ENCODE results near the gene MDFIC. TPM values are rescaled to one million over a fixed set of nuclear protein-coding genes. Genes with fewer than 3 reads are reported as not detected.

Gene MDFIC
- total and polyA plus RNA-seq, 4 experiments from 2014 or later, result 68.1 to 194 (median 129) TPM

GRCh38 chr7:115044224-115044623 is 122.3 kb downstream of the MDFIC start:
- no peak overlapping the region for H3K4me3 Mint-ChIP-seq
- H3K4me1 ChIP-seq (ENCODE audit: insufficient read depth, low read length), result no peaks in the 10 kb centered on the region
- CTCF ChIA-PET (ENCODE audit: partially characterized antibody), result no interaction called here
- H3K27me3 Mint-ChIP-seq, result no peaks in the 10 kb centered on the region
- H3K27me3 ChIP-seq (ENCODE audit: insufficient read depth, low read length), result no peaks in the 10 kb centered on the region
- DNase-seq, result no peak
- H3K27ac ChIP-seq (ENCODE audit: low read depth, low read length), result no peak overlapping the region
- no peaks in the 10 kb centered on the region for H3K9me3 ChIP-seq (ENCODE audit: control insufficient read depth in 1 of 2, low read length in 2 of 2)
- intact Hi-C loops (cut with micrococcal nuclease), result no loop called here
- no peaks in the 10 kb centered on the region for H3K9me3 Mint-ChIP-seq
- H3K4me3 ChIP-seq (ENCODE audit: low read length in 2 of 2), result no peak overlapping the region
- no peaks in the 10 kb centered on the region for H3K36me3 Mint-ChIP-seq
- peaks cover 0 to 2% (median 0%) of the 10 kb centered on the region in 4 donors for H3K4me1 Mint-ChIP-seq
- H3K36me3 ChIP-seq (ENCODE audit: insufficient read depth, low read length), result no peaks in the 10 kb centered on the region
- no peak overlapping the region for H3K27ac Mint-ChIP-seq
- POLR2A ChIA-PET (ENCODE audit: partially characterized antibody), result no interaction called here

GRCh38 chr7:115047958-115048720 is 126.2 kb downstream of the MDFIC start:
- H3K27ac ChIP-seq (ENCODE audit: low read depth, low read length), result no peak overlapping the region
- CTCF ChIA-PET (ENCODE audit: partially characterized antibody), result no interaction called here

GRCh38 chr7:115052706-115053105 is 130.8 kb downstream of the MDFIC start:
- DNase-seq, result no peak
- no peaks in the 10 kb centered on the region for H3K27me3 ChIP-seq (ENCODE audit: insufficient read depth, low read length)
- H3K27me3 Mint-ChIP-seq, result peaks cover 0 to 2% of the 10 kb centered on the region in 2 donors
- no peak overlapping the region for H3K27ac Mint-ChIP-seq
- no peak overlapping the region for H3K4me3 Mint-ChIP-seq
- H3K4me3 ChIP-seq (ENCODE audit: low read length in 2 of 2), result no peak overlapping the region
- no peaks in the 10 kb centered on the region for H3K4me1 ChIP-seq (ENCODE audit: insufficient read depth, low read length)
- no peaks in the 10 kb centered on the region for H3K36me3 ChIP-seq (ENCODE audit: insufficient read depth, low read length)
- H3K27ac ChIP-seq (ENCODE audit: low read depth, low read length), result no peak overlapping the region
- H3K9me3 Mint-ChIP-seq, result peaks cover 0 to 2% (median 0%) of the 10 kb centered on the region in 8 donors
- ChIA-PET CTCF (ENCODE audit: partially characterized antibody) (no interaction called here), POLR2A (ENCODE audit: partially characterized antibody) (no interaction called here)
- H3K4me1 Mint-ChIP-seq, result peaks cover 0 to 5% (median 0%) of the 10 kb centered on the region in 4 donors
- peaks cover 0 to 3% of the 10 kb centered on the region in 2 donors for H3K36me3 Mint-ChIP-seq
- no peaks in the 10 kb centered on the region for H3K9me3 ChIP-seq (ENCODE audit: control insufficient read depth in 1 of 2, low read length in 2 of 2)
- intact Hi-C loops (cut with micrococcal nuclease), result no loop called here

More at GRCh38 chr7:115047958-115048720, 126.2 kb downstream of the MDFIC start:
- Mint-ChIP-seq H3K36me3 (peaks cover 0 to 3% of the 10 kb centered on the region in 2 donors), H3K27me3 (no peaks in the 10 kb centered on the region), H3K27ac (no peak overlapping the region), H3K9me3 (peaks cover 0 to 2% (median 0%) of the 10 kb centered on the region in 8 donors), H3K4me3 (no peak overlapping the region), H3K4me1 (peaks cover 0 to 2% (median 0%) of the 10 kb centered on the region in 4 donors)
- Histone ChIP-seq H3K27me3 (ENCODE audit: insufficient read depth, low read length) (no peaks in the 10 kb centered on the region), H3K9me3 (ENCODE audit: control insufficient read depth in 1 of 2, low read length in 2 of 2) (no peaks in the 10 kb centered on the region), H3K4me1 (ENCODE audit: insufficient read depth, low read length) (no peaks in the 10 kb centered on the region), H3K4me3 (ENCODE audit: low read length in 2 of 2) (no peak overlapping the region), H3K36me3 (ENCODE audit: insufficient read depth, low read length) (no peaks in the 10 kb centered on the region)
- POLR2A ChIA-PET (ENCODE audit: partially characterized antibody), result no interaction called here
- intact Hi-C loops (cut with micrococcal nuclease), result no loop called here
- no peak for DNase-seq

GRCh38 chr7:115054478-115055065 is 132.7 kb downstream of the MDFIC start:
- Mint-ChIP-seq H3K4me3 (no peak overlapping the region), H3K9me3 (no peaks in the 10 kb centered on the region), H3K4me1 (peaks cover 0 to 5% (median under 1%) of the 10 kb centered on the region in 4 donors), H3K36me3 (peaks cover 0 to 3% of the 10 kb centered on the region in 2 donors), H3K27ac (no peak overlapping the region), H3K27me3 (peaks cover 0 to 2% of the 10 kb centered on the region in 2 donors)
- Histone ChIP-seq H3K27me3 (ENCODE audit: insufficient read depth, low read length) (no peaks in the 10 kb centered on the region), H3K4me3 (ENCODE audit: low read length in 2 of 2) (no peak overlapping the region), H3K27ac (ENCODE audit: low read depth, low read length) (no peak overlapping the region), H3K4me1 (ENCODE audit: insufficient read depth, low read length) (no peaks in the 10 kb centered on the region), H3K36me3 (ENCODE audit: insufficient read depth, low read length) (no peaks in the 10 kb centered on the region), H3K9me3 (ENCODE audit: control insufficient read depth in 1 of 2, low read length in 2 of 2) (no peaks in the 10 kb centered on the region)
- POLR2A ChIA-PET (ENCODE audit: partially characterized antibody), result no interaction called here
- no peak for DNase-seq
- CTCF ChIA-PET (ENCODE audit: partially characterized antibody), result no interaction called here
- intact Hi-C loops (cut with micrococcal nuclease), result no loop called here

- intact Hi-C loops (cut with micrococcal nuclease), result no loop called here
Measured at GRCh38 chr7:115056019-115056418, 134.1 kb downstream of the MDFIC start.

GRCh38 chr7:115058726-115059125 is 136.8 kb downstream of the MDFIC start:
- peaks cover 0 to 2% (median 0%) of the 10 kb centered on the region in 8 donors for H3K9me3 Mint-ChIP-seq
- H3K4me1 Mint-ChIP-seq, result peaks cover 0 to 5% (median under 1%) of the 10 kb centered on the region in 4 donors
- no peak overlapping the region for H3K4me3 Mint-ChIP-seq
- H3K36me3 Mint-ChIP-seq, result no peaks in the 10 kb centered on the region
- Histone ChIP-seq H3K27me3 (ENCODE audit: insufficient read depth, low read length) (no peaks in the 10 kb centered on the region), H3K4me3 (ENCODE audit: low read length in 2 of 2) (no peak overlapping the region), H3K9me3 (ENCODE audit: control insufficient read depth in 1 of 2, low read length in 2 of 2) (no peaks in the 10 kb centered on the region), H3K27ac (ENCODE audit: low read depth, low read length) (no peak overlapping the region), H3K4me1 (ENCODE audit: insufficient read depth, low read length) (no peaks in the 10 kb centered on the region), H3K36me3 (ENCODE audit: insufficient read depth, low read length) (no peaks in the 10 kb centered on the region)
- POLR2A ChIA-PET (ENCODE audit: partially characterized antibody), result no interaction called here
- DNase-seq, result no peak
- CTCF ChIA-PET (ENCODE audit: partially characterized antibody), result no interaction called here
- H3K27me3 Mint-ChIP-seq, result peaks cover 0 to 2% of the 10 kb centered on the region in 2 donors
- intact Hi-C loops (cut with micrococcal nuclease), result no loop called here
- peak overlapping the region in 1 of 7 donors; percentile 85 for H3K27ac Mint-ChIP-seq

More at GRCh38 chr7:115056019-115056418, 134.1 kb downstream of the MDFIC start:
- ChIA-PET CTCF (ENCODE audit: partially characterized antibody) (no interaction called here), POLR2A (ENCODE audit: partially characterized antibody) (no interaction called here)
- no peak for DNase-seq
- Histone ChIP-seq H3K4me3 (ENCODE audit: low read length in 2 of 2) (no peak overlapping the region), H3K27me3 (ENCODE audit: insufficient read depth, low read length) (no peaks in the 10 kb centered on the region), H3K4me1 (ENCODE audit: insufficient read depth, low read length) (no peaks in the 10 kb centered on the region), H3K9me3 (ENCODE audit: control insufficient read depth in 1 of 2, low read length in 2 of 2) (no peaks in the 10 kb centered on the region), H3K36me3 (ENCODE audit: insufficient read depth, low read length) (no peaks in the 10 kb centered on the region), H3K27ac (ENCODE audit: low read depth, low read length) (no peak overlapping the region)
- Mint-ChIP-seq H3K27ac (no peak overlapping the region), H3K4me1 (peaks cover 0 to 5% (median under 1%) of the 10 kb centered on the region in 4 donors), H3K9me3 (no peaks in the 10 kb centered on the region), H3K27me3 (peaks cover 0 to 2% of the 10 kb centered on the region in 2 donors), H3K36me3 (no peaks in the 10 kb centered on the region), H3K4me3 (no peak overlapping the region)

GRCh38 chr7:115059321-115059720 is 137.4 kb downstream of the MDFIC start:
- Mint-ChIP-seq H3K27ac (no peak overlapping the region), H3K9me3 (peaks cover 0 to 2% (median 0%) of the 10 kb centered on the region in 8 donors), H3K27me3 (no peaks in the 10 kb centered on the region), H3K4me1 (peaks cover 0 to 5% (median under 1%) of the 10 kb centered on the region in 4 donors), H3K4me3 (no peak overlapping the region), H3K36me3 (no peaks in the 10 kb centered on the region)
- no peak overlapping the region for H3K27ac ChIP-seq (ENCODE audit: low read depth, low read length)
- H3K27me3 ChIP-seq (ENCODE audit: insufficient read depth, low read length), result no peaks in the 10 kb centered on the region
- no peaks in the 10 kb centered on the region for H3K4me1 ChIP-seq (ENCODE audit: insufficient read depth, low read length)
- no peaks in the 10 kb centered on the region for H3K36me3 ChIP-seq (ENCODE audit: insufficient read depth, low read length)
- ChIA-PET POLR2A (ENCODE audit: partially characterized antibody) (no interaction called here), CTCF (ENCODE audit: partially characterized antibody) (no interaction called here)
- no peak for DNase-seq
- intact Hi-C loops (cut with micrococcal nuclease), result no loop called here
- no peak overlapping the region for H3K4me3 ChIP-seq (ENCODE audit: low read length in 2 of 2)
- H3K9me3 ChIP-seq (ENCODE audit: control insufficient read depth in 1 of 2, low read length in 2 of 2), result no peaks in the 10 kb centered on the region
